ENCODE data around the gene LARGE1. TPM values are rescaled to one million over a fixed set of nuclear protein-coding genes. Genes with fewer than 3 reads are reported as not detected.

The LARGE1 gene
- total RNA-seq, 1 donor from 2014 or later: 35.7 TPM

- peaks cover 4% of the 10 kb centered on the region for H3K4me1 Mint-ChIP-seq
Measured at GRCh38 chr22:33774781-33775180, 145.5 kb downstream of the LARGE1 start.

GRCh38 chr22:33772745-33773144, 147.5 kb downstream of the LARGE1 start:
- Mint-ChIP-seq H3K9me3 (no peaks in the 10 kb centered on the region), H3K4me3 (no peak overlapping the region), H3K4me1 (no peaks in the 10 kb centered on the region), H3K36me3 (no peaks in the 10 kb centered on the region), H3K27ac (no peak overlapping the region), H3K27me3 (ENCODE audit: low read depth) (no peaks in the 10 kb centered on the region)
- DNase-seq (ENCODE audit: low spot score in 2 of 2, unreplicated experiment in 2 of 2): no peak
- TF ChIP-seq CTCF (IDR thresholded peaks at IDR 0.05; ENCODE audit: unreplicated experiment): no peak

More at GRCh38 chr22:33774781-33775180, 145.5 kb downstream of the LARGE1 start:
- Mint-ChIP-seq H3K27me3 (ENCODE audit: low read depth) (no peaks in the 10 kb centered on the region), H3K9me3 (no peaks in the 10 kb centered on the region), H3K4me3 (no peak overlapping the region), H3K27ac (no peak overlapping the region), H3K36me3 (no peaks in the 10 kb centered on the region)
- DNase-seq (ENCODE audit: low spot score in 2 of 2, unreplicated experiment in 2 of 2): no peak
- TF ChIP-seq CTCF (IDR thresholded peaks at IDR 0.05; ENCODE audit: unreplicated experiment): no peak

- H3K4me3 Mint-ChIP-seq: no peak overlapping the region
- no peak overlapping the region for H3K27ac Mint-ChIP-seq
- no peak for TF ChIP-seq CTCF (IDR thresholded peaks at IDR 0.05; ENCODE audit: unreplicated experiment)
- H3K4me1 Mint-ChIP-seq: no peaks in the 10 kb centered on the region
- no peak for DNase-seq (ENCODE audit: low spot score in 2 of 2, unreplicated experiment in 2 of 2)
- no peaks in the 10 kb centered on the region for H3K36me3 Mint-ChIP-seq
- H3K27me3 Mint-ChIP-seq (ENCODE audit: low read depth): no peaks in the 10 kb centered on the region
- no peaks in the 10 kb centered on the region for H3K9me3 Mint-ChIP-seq
Measured at GRCh38 chr22:33771136-33771535, 149.1 kb downstream of the LARGE1 start.

- H3K4me3 Mint-ChIP-seq: no peak overlapping the region
- no peak for TF ChIP-seq CTCF (IDR thresholded peaks at IDR 0.05; ENCODE audit: unreplicated experiment)
- H3K9me3 Mint-ChIP-seq: no peaks in the 10 kb centered on the region
- H3K27ac Mint-ChIP-seq: no peak overlapping the region
- DNase-seq (ENCODE audit: low spot score in 2 of 2, unreplicated experiment in 2 of 2): no peak
- H3K27me3 Mint-ChIP-seq (ENCODE audit: low read depth): no peaks in the 10 kb centered on the region
- H3K4me1 Mint-ChIP-seq: no peaks in the 10 kb centered on the region
- H3K36me3 Mint-ChIP-seq: no peaks in the 10 kb centered on the region
Measured at GRCh38 chr22:33770723-33771122, 149.6 kb downstream of the LARGE1 start.

GRCh38 chr22:33766091-33766490, 154.2 kb downstream of the LARGE1 start:
- no peak overlapping the region for H3K27ac Mint-ChIP-seq
- no peak overlapping the region for H3K4me3 Mint-ChIP-seq
- H3K4me1 Mint-ChIP-seq: no peaks in the 10 kb centered on the region
- TF ChIP-seq CTCF (IDR thresholded peaks at IDR 0.05; ENCODE audit: unreplicated experiment): no peak
- H3K9me3 Mint-ChIP-seq: no peaks in the 10 kb centered on the region
- H3K36me3 Mint-ChIP-seq: no peaks in the 10 kb centered on the region
- no peaks in the 10 kb centered on the region for H3K27me3 Mint-ChIP-seq (ENCODE audit: low read depth)
- DNase-seq (ENCODE audit: low spot score in 2 of 2, unreplicated experiment in 2 of 2): no peak

GRCh38 chr22:33758961-33759360, 161.3 kb downstream of the LARGE1 start:
- TF ChIP-seq CTCF (IDR thresholded peaks at IDR 0.05; ENCODE audit: unreplicated experiment): no peak
- H3K36me3 Mint-ChIP-seq: no peaks in the 10 kb centered on the region
- no peak overlapping the region for H3K4me3 Mint-ChIP-seq
- no peaks in the 10 kb centered on the region for H3K9me3 Mint-ChIP-seq
- DNase-seq (ENCODE audit: low spot score in 2 of 2, unreplicated experiment in 2 of 2): no peak
- peaks cover 5% of the 10 kb centered on the region for H3K4me1 Mint-ChIP-seq
- H3K27ac Mint-ChIP-seq: no peak overlapping the region
- no peaks in the 10 kb centered on the region for H3K27me3 Mint-ChIP-seq (ENCODE audit: low read depth)

All from mesothelial cell of epicardium (in vitro differentiated cells).